ENCODE results near the gene MACROD1.

Gene MACROD1

DNA sequence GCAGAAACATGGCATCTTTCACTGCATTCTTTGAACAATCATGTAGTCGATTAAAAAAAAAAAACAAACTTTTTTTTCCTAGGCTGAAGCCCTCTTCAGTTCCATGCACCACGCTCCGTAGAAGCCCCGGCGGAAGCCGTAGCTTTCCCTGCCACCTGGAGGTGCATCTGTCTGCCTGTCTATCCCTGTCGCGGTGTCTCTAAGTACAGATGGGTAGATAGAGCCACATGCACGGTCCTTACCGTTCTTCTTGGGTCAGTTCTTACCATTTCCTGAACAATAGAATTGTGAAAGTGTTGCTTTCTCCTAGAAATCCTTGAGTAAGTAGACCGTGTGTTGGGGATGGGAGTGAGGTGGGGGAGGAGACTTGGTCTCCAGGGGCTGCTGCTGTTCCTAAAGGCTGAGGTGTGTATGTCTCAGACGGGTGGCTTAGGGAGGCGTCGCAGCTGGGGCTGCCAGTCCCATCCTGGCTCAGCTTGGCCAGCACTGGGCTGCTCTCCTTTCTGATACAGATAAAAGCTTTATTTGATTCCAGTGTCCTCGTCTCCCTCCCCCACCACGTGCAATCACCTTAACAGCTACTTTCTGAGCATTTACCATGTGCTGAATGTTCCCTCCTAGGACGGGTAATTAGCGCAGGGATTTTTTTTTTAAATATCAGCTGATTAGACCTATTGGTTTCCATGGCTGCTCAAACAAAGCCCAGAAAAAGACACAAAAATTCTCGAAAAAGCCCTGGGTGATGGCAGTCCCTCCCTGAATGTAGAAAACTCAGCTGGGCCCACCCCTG, 46.8 kb downstream of the MACROD1 start:
- DNase-seq (ENCODE audit: extremely low read depth, low read depth): no peak
- TF ChIP-seq, protein P1, sequence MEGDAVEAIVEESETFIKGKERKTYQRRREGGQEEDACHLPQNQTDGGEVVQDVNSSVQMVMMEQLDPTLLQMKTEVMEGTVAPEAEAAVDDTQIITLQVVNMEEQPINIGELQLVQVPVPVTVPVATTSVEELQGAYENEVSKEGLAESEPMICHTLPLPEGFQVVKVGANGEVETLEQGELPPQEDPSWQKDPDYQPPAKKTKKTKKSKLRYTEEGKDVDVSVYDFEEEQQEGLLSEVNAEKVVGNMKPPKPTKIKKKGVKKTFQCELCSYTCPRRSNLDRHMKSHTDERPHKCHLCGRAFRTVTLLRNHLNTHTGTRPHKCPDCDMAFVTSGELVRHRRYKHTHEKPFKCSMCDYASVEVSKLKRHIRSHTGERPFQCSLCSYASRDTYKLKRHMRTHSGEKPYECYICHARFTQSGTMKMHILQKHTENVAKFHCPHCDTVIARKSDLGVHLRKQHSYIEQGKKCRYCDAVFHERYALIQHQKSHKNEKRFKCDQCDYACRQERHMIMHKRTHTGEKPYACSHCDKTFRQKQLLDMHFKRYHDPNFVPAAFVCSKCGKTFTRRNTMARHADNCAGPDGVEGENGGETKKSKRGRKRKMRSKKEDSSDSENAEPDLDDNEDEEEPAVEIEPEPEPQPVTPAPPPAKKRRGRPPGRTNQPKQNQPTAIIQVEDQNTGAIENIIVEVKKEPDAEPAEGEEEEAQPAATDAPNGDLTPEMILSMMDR (IDR thresholded peaks at IDR 0.05; ENCODE audit: low read depth, low read length, missing control alignments): no peak
- no peak overlapping the region for H3K4me3 ChIP-seq (replicated peaks; ENCODE audit: low read depth, low read length)

- H3K4me3 ChIP-seq (replicated peaks; ENCODE audit: low read depth, low read length): no peak overlapping the region
- no peak for DNase-seq (ENCODE audit: extremely low read depth, low read depth)
- TF ChIP-seq, protein P1 (IDR thresholded peaks at IDR 0.05; ENCODE audit: low read depth, low read length, missing control alignments): no peak
These were observed 48.0 kb downstream of the MACROD1 start for GRCh38 chr11:64117763-64118459.

- TF ChIP-seq, protein P1 (IDR thresholded peaks at IDR 0.05; ENCODE audit: low read depth, low read length, missing control alignments): no peak
- no peak overlapping the region for H3K4me3 ChIP-seq (replicated peaks; ENCODE audit: low read depth, low read length)
- DNase-seq (ENCODE audit: extremely low read depth, low read depth): no peak
These were observed 50.1 kb downstream of the MACROD1 start for GRCh38 chr11:64115531-64116522.

DNA sequence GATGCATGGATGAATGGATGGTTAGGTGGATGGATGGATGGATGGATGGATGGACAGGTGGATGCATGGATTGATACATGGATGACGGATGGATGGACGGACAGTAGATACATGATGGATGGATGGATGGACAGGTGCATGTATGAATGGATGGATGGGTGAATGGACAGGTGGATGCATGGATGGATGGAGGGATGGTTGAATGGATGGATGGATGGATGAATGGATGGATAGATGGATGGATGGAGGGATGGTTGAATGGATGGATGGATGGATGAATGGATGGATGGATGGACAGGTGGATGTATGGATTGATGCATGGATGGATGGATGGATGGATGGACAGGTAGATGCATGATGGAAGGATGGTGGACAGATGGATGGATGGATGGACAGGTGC, 51.7 kb downstream of the MACROD1 start:
- TF ChIP-seq, protein P1 (IDR thresholded peaks at IDR 0.05; ENCODE audit: low read depth, low read length, missing control alignments): no peak
- no peak overlapping the region for H3K4me3 ChIP-seq (replicated peaks; ENCODE audit: low read depth, low read length)
- DNase-seq (ENCODE audit: extremely low read depth, low read depth): no peak

DNA sequence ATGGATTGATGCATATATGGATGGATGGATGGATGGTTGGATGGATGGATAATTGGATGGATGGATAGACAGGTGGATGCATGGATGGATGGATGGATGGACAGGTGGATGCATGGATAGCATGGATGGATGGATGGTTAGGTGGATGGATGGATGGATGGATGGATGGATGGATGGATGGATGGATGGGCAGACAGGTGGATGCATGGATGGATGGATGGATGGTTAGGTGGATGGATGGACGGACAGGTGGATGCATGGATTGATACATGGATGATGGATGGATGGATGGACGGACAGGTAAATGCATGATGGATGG, 52.5 kb downstream of the MACROD1 start:
- TF ChIP-seq, protein P1 (IDR thresholded peaks at IDR 0.05; ENCODE audit: low read depth, low read length, missing control alignments): no peak
- H3K4me3 ChIP-seq (replicated peaks; ENCODE audit: low read depth, low read length): no peak overlapping the region
- DNase-seq (ENCODE audit: extremely low read depth, low read depth): no peak

DNA sequence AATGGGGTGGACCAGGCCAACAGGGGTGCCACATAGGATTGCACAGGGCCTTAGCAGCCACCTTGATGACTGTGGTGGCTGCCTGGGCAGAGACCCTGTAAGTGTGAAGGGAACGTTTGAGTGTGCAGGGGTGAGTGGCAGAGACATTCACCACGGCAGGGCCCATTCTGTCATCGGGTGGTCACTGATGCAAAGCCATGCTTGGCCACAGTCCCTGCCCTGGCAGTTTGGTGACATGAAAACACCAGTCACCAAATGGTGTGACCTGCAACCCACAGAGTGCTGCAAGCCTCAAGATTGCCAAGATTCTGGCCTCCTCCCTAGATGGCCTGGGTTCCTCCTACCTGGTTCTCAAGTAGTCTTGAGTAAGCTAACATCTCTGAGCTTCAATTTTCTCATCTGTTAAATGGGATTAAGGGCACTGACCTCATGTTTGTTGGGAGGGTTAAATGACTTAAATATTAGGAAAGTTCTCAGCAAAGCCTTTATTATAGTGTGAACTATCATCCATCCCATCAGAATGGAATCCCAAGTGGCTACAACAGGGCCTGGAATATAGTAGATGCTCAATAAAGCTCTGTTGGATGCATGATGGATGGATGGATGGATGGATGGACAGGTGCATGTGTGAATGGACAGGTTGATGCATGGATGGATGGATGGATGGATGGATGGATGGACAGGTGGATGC, 53.0 kb downstream of the MACROD1 start:
- TF ChIP-seq, protein P1 (IDR thresholded peaks at IDR 0.05; ENCODE audit: low read depth, low read length, missing control alignments): no peak
- no peak for DNase-seq (ENCODE audit: extremely low read depth, low read depth)
- H3K4me3 ChIP-seq (replicated peaks; ENCODE audit: low read depth, low read length): no peak overlapping the region
